Lower leg skin (tissue), 4 donors: ENCODE results near the gene CMIP. TPM values are rescaled to one million over a fixed set of nuclear protein-coding genes. Genes with fewer than 3 reads are reported as not detected.

Experiments
- DNase-seq, 2 donors: peaks; one replicate each; pipeline ENCODE4 v3.0.0-alpha.2; 2019; ENCODE audit warnings: low spot score in 2 of 2
- H3K4me3 ChIP-seq: fragments of 200-600 bp; sonication (generic); 2 replicates; pipeline ENCODE4 v1.5.1; 2017; ENCODE audit warnings: mild to moderate bottlenecking, low read depth; ENCODE audit not compliant: poor library complexity, severe bottlenecking
- POLR2A ChIP-seq, 2 donors: fragments of 450-650 bp; IDR thresholded peaks; one replicate each; pipeline ENCODE4 v1.6.1; 2016 to 2017; ENCODE audit warnings: antibody characterized with exemption in 2 of 2, mild to moderate bottlenecking in 1 of 2, moderate library complexity in 1 of 2
- WGBS, 2 donors: methylation state at CpG; one replicate each; pipeline ENCODE4 v1.1.5; 2018; 5-methylcytosine and 5-hydroxymethylcytosine counted together
- intact Hi-C: fragments of 100-400 bp; cut with DNase I; formaldehyde crosslinking; loops from one replicate; pipeline ENCODE4 v1.15.0; 2023; ENCODE audit warnings: low total_unique reads
- total RNA-seq, 4 donors: library from RNA; depleted of rRNA; stranded (reverse); fragments of >200 nt; gene quantifications; one replicate each; pipeline ENCODE4 v1.1.0, GENCODE V29; 2016
- TF ChIP-seq, protein P1 (sequence below), 3 donors: fragments of 450-650 bp; IDR thresholded peaks; one replicate each; pipeline ENCODE4 v1.5.1; 2016; ENCODE audit warnings: antibody characterized with exemption in 3 of 3, mild to moderate bottlenecking in 3 of 3, moderate library complexity in 2 of 3

Gene CMIP
- total RNA-seq, 4 donors from 2014 or later, result 53.7 to 115 (median 77.4) TPM

DNA sequence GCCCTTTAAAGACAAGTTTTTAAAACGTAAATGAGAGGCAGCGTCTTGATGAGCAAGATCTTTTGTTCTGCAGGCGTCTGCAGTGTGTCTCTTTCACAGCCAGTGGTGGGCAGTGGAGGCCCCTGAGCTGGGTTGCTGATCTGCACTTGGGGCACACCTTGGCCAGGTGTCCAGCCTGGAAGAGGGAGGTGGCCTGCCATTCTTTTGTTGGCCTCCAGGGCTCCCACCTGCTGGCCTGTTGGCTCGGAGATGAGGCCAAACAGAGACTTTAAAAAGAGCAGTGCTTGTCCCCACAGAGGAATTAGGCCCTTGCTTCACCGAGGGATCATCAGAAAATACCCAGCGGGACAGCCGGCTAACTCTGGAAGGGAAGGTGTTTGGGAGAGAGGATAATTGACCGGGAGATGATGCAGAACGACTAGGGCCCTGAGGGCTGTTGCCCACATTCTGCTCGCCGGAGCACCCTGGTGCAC lies 188.6 kb downstream of the CMIP start:
- no peak for DNase-seq
- WGBS, 2 donors, result 63 to 64% methylated on average over 11 of the region's 11 CpGs
- intact Hi-C loops, result no loop called here
- no peak for TF ChIP-seq POLR2A (IDR thresholded peaks at IDR 0.05)
- TF ChIP-seq, protein P1, sequence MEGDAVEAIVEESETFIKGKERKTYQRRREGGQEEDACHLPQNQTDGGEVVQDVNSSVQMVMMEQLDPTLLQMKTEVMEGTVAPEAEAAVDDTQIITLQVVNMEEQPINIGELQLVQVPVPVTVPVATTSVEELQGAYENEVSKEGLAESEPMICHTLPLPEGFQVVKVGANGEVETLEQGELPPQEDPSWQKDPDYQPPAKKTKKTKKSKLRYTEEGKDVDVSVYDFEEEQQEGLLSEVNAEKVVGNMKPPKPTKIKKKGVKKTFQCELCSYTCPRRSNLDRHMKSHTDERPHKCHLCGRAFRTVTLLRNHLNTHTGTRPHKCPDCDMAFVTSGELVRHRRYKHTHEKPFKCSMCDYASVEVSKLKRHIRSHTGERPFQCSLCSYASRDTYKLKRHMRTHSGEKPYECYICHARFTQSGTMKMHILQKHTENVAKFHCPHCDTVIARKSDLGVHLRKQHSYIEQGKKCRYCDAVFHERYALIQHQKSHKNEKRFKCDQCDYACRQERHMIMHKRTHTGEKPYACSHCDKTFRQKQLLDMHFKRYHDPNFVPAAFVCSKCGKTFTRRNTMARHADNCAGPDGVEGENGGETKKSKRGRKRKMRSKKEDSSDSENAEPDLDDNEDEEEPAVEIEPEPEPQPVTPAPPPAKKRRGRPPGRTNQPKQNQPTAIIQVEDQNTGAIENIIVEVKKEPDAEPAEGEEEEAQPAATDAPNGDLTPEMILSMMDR (IDR thresholded peaks at IDR 0.05), result no peak
- no peak overlapping the region for H3K4me3 ChIP-seq

DNA sequence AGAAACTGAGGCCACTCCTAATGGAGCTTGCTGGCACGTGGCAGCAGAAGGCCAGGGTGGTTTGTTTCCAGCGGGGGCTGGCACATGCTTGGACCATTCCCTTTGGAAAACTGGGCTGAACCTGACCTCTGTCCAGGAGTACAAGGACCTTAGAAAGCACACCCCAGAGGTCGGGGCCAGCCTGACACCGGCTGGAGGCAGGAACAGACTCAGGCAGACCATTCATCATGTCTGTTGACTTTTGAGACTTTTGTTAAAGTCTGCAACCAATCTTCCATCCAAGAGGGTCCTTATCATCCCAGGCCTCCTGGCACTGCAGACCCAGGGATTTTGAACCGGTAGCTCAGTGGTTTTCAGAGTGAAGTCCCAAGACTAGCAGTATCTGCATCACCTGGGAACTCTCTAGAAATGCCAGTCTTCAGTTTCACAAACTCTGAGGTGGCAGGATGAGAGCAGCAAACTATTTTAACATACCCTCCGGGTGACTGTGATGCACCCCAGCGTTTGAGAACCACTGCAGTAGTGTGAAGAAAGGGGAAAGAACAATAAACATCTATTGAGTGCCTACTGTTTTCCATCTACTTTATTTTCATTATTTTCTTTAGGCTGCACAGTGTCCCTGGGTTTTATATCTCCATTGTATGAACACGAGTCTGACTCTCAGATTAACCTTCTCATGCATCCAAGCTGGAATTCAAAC lies 189.2 kb downstream of the CMIP start:
- 75 to 88% methylated on average over 8 of the region's 8 CpGs for WGBS, 2 donors
- TF ChIP-seq POLR2A (IDR thresholded peaks at IDR 0.05), result no peak
- TF ChIP-seq, protein P1 (IDR thresholded peaks at IDR 0.05), result no peak
- H3K4me3 ChIP-seq, result no peak overlapping the region
- intact Hi-C loops, result no loop called here
- DNase-seq, result no peak

DNA sequence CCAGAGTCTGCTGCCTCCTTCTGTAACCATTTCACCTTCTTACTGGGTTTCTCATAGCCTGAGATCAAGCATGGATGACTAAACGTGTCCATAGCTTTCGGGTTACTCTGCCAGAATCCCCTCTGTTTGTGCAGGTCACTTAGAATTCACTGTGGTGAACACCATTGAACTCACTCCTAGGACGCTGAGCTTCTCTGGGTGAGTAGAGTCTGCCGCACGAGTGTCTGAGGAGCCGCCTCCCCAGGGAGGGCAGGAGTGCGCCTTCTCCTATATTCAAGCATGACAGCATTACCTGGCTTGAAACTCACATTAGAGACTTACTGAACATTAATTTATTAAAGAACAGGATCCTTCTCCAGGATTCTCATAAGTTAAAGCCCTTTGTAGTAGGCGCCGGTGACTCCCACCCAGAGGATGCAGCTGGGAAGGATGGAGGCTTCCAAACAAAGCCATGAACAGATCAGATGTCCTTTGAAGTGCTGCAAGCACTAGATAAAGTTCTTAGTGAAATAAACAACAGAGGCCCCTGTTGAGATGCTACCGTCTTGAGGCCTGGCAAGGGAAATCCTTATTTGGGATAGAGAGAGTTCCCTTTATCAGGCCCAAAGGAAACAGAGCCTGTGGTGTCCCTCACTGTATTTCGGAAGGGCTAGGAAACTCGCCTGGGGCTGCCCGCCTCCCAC lies 189.9 kb downstream of the CMIP start:
- H3K4me3 ChIP-seq, result no peak overlapping the region
- no peak for DNase-seq
- TF ChIP-seq POLR2A (IDR thresholded peaks at IDR 0.05), result no peak
- 74 to 76% methylated on average over 13 of the region's 13 CpGs for WGBS, 2 donors
- intact Hi-C loops, result no loop called here

DNA sequence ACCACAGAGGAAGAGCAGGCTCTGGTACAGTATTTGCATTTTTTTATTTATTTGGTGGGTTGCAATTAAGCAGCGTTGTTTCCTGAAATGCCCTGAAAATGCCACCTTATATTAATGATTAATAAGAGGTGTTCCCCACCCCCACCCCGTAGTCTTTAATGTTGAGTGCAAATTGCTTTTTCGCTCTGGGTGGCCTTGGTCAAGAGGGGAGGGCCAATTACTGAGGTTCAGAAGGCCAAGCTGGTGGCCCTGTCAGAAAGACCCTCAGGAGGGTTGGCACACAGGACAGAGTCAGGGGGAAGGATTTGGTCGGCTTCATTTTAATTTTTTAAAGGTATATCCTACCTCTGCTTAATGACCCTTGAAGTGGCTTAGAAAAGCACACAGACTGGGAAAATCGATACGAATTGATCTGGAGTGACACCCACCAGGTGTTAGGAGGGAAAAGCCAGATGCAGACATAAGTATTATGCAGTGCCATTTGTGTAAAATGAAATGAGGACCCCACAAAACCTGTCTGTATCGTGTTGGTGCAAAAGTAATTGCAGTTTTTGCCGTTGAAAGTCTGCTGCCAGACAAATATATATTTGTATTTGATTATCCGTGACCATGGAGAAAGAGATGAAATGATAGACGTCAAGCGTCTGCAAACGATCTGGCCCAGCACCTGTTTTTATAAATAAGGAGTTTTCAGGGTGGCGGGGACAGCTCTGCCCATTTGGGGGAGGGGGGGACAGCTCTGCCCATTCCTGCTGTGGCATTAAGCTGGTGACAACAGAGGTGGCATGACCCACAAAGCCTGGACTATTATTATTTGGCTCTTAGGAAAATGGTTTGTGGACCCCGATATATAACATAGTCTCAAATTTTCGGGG lies 190.7 kb downstream of the CMIP start:
- 80 to 85% methylated on average over 15 of the region's 15 CpGs for WGBS, 2 donors
- intact Hi-C loops, result no loop called here

DNA sequence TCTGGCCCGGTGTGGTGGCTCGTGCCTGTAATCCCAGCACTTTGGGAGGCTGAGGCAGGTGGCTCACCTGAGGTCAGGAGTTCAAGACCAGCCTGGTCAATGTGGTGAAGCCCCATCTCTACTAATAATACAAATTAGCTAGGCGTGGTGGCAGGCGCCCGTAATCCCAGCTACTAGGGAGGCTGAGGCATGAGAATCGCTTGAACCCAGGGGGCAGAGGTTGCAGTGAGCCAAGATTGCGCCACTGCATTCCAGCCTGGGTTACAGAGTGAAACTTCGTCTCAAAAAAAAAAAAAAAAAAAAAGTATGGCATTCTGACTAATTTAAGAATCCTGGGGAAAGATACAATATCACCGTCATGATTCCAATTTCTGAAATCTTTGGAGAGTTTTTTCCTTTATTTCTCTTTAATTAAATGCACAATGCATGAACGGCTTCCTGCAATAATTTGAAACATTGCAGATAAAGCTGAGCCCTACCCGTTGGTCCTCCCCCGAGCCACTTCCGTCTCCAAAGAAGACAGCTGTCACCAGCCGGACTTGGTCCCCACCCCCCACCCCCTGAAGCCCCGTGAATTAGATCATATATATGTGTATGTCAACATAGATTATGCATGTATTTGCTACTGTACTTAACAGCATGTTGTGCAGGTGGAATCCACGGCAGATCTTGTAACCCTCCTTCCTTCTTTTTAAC lies 191.8 kb downstream of the CMIP start:
- WGBS, 2 donors, result 70 to 71% methylated on average over 16 of the region's 16 CpGs
- no peak for DNase-seq
- H3K4me3 ChIP-seq, result no peak overlapping the region
- TF ChIP-seq, protein P1 (IDR thresholded peaks at IDR 0.05), result no peak
- TF ChIP-seq POLR2A (IDR thresholded peaks at IDR 0.05), result no peak
- intact Hi-C loops, result no loop called here

More for the DNA sequence above, 190.7 kb downstream of the CMIP start:
- DNase-seq, result no peak
- no peak overlapping the region for H3K4me3 ChIP-seq
- no peak for TF ChIP-seq POLR2A (IDR thresholded peaks at IDR 0.05)
- TF ChIP-seq, protein P1 (IDR thresholded peaks at IDR 0.05), result no peak
